Stimulated activated naive CD4-positive, alpha-beta T cell (primary cell): Measurements from ENCODE around the gene MRTFA.
"Not testable (repeated sequence)": the region's sequence is repeated elsewhere in the genome, so short reads cannot be mapped to it uniquely, and the experiment has no call there.

Source experiments
- DNase-seq, 6 experiments: peaks; one replicate each; lab custom pipeline; 2025; lab: John Stamatoyannopoulos, UW

The MRTFA gene

GRCh38 chr22:40627612-40628011 lies 8.9 kb downstream of the MRTFA start:
- DNase-seq = no peak

DNA sequence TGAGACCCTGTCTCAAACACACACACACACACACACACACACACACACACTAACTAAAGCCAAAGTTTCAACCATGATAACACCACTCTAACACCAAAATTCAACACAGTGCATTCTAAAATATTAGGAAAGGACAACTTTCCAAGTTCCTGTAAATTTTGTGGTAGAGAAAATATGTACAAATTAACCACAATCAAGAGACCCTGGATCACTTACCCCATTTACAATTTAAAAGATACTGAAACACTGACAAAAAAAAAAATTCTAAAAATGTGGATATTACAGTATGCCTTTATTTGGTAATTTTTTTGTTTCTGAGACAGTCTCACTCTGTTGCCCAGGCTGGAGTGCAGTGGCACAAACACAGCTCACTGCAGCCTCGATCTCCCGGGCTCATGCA lies 9.7 kb downstream of the MRTFA start:
- no peak for DNase-seq

GRCh38 chr22:40625794-40626193 lies 10.7 kb downstream of the MRTFA start:
- not testable (repeated sequence) for DNase-seq

GRCh38 chr22:40625281-40625680 lies 11.2 kb downstream of the MRTFA start:
- DNase-seq = not testable (repeated sequence)

DNA sequence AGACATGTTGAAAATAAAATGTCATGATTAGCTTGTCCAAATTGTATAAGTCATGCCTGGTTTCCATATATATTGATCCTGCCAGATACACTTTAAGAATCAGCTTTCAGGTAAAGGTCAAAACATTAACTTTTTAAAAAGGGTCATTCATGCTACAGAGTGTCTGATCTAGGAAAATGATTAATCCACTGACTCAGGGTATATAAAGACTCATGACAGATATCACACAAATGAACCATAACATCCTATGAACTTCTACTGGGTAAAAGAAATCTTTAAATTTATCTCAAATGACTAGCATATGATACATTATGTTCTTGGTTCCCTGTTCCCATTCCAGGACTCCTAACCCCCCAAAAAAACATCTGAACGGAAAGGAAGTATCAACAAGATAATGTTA lies 11.7 kb downstream of the MRTFA start:
- DNase-seq = no peak

- no peak for DNase-seq
Observed at GRCh38 chr22:40621309-40622151, 15.0 kb downstream of the MRTFA start.

- no peak for DNase-seq
Observed at GRCh38 chr22:40620464-40621046, 16.0 kb downstream of the MRTFA start.

DNA sequence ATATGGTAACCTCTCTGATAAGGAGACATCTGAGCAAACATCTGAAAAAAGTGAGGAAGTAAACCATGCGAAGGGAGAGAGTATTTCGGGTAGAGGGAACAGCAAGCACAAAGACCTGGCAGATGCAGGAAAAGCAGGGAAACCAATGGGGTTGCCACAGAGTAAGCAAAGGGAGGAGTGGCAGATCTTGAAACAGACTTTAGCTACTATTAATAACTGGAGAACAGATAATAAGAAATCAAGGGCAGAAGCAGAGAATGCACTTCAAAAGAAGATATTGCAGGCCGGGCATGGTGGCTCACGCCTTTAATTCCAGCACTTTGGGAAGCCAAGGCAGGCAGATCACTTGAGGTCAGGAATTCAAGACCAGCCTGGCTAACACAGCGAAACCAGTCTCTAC lies 18.1 kb downstream of the MRTFA start:
- no peak for DNase-seq

DNA sequence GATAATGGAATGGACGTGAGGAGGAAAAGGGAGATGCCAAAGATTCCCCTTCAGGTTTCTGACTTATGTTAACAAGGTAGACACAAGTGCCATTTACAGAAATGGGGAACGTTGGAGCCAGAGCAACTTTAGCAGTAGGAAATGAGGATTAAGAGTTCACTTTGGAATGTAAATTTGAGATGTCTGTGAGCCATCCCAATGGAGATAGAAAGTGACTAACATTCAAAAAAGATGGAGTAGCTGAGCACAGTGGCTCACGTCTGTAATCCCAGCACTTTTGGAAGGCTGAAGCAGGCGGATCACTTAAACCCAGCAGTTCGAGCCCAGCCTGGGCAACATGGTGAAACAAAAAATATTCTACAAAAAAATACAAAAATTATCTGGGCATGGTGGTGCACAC lies 19.9 kb downstream of the MRTFA start:
- no peak for DNase-seq

GRCh38 chr22:40613067-40613466 lies 23.5 kb downstream of the MRTFA start:
- DNase-seq = no peak

DNA sequence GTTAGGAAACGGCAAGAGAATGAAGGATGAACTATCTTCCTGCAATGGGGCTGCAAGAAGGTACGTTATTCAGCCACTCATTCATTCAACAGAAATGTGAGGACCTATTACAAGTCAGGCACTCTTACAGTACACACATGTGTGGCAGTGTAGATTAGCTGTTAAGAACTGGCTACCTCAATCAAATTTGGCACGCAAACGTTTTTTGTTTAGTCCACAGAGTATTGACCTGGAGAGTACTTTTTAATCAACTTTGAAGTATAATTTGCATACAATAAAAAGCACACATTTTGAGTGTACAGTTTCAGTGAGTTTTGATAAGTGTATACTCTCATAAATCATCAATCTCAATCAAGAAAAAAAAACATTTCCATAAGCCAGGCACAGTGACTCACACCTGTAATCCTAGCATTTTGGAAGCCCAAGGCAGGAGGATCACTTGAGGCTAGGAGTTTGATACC lies 24.2 kb downstream of the MRTFA start:
- DNase-seq = no peak

- no peak for DNase-seq
Observed at GRCh38 chr22:40611606-40612005, 24.9 kb downstream of the MRTFA start.

DNA sequence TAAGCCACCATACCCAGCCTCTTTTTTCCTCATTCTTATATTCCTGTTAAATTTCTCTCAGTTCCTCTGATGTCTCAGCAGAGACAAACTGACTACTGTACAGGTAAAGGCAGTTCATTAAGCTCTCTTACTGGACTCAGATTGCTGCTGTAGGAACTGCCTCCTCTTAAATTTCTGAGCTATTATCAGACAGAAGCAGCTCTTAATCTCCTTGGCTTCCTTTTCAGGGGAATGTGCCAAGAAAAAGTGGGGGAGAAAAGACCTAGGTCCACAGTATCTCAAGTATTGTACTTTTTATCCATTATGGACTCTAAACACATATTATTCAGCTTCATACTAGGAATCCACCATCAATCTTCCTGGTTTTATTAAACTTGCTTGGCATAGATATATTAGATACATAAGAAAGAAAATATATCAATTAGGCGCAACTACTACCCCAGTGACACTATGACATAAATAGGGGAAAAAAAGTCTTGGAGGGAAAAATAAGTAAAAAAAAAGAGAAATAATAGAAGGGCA lies 26.1 kb downstream of the MRTFA start:
- no peak for DNase-seq

DNA sequence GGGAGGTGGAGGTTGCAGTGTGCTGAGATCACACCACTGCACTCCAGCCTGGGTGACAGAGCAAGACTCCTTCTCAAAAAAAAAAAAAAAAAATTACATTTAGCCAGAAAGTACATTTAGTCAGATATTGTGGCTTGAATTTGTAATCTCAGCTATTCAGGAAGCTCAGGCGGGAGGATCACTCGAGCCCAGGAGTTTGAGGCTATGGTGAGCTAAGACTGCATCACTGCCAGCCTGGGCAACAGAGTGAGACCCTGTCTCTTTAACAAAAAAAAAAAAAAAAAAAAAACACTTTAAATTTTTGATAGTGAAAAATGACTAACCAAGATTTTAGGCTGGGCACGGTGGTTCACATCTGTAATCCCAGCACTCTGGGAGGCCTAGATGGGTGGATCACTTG lies 27.3 kb downstream of the MRTFA start:
- no peak for DNase-seq

- no peak for DNase-seq
Observed at GRCh38 chr22:40607506-40607905, 29.0 kb downstream of the MRTFA start.

DNA sequence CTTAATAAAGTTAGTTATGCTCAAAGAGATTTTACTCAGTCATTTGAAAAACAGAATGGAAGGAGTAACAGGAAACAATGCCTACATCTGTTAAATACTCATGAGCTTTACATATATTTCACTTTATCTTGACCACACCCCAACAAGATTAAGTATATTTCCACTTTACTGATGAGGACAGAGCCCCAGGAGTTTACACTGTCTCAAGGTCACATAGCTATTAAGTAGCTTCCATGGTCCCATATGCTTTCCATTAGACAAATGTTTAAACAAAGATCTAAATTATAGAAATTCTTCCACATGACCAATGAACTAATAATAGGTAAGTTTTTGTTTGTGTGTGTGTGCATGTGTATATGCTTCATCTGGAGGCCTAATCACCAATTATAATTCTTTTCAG lies 30.2 kb downstream of the MRTFA start:
- no peak for DNase-seq

DNA sequence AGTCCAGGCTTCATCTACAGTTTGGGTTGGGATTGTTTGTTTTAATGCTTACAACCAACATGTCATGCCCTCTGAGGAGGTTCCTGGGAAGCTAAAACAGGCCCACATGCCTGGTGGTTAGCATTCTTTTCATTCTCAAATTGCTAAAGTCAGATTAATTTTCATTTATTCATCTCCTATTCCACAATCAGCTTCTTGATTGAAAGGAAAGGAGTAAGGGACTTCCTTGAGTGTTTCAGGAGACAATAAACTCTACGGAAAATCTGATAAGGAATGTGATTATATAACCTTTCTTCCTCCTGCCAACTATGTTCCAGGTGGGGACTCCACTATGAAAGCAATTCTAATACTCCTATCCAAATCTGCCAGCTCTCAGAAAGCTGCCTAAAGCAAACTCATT lies 30.8 kb downstream of the MRTFA start:
- no peak for DNase-seq

- no peak for DNase-seq
Observed at GRCh38 chr22:40603088-40603605, 33.4 kb downstream of the MRTFA start.

DNA sequence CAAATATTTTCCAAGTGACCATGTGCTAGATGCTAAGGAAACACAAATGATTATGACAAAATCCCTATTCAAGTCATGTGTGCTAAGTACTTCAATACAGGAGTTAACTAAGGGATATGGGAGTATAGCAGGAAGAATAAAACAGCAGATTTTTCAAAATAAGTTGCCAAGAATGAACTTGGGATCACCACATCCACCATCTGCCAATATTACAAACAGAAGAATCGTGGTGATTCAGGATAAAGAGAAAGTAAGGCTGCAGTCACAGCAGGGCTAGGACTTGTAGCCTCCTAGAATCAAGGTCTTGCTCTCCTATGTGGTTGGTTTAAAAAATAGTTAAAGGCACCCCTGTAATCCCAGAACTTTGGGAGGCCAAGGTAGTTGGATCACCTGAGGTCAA lies 34.3 kb downstream of the MRTFA start:
- no peak for DNase-seq

DNA sequence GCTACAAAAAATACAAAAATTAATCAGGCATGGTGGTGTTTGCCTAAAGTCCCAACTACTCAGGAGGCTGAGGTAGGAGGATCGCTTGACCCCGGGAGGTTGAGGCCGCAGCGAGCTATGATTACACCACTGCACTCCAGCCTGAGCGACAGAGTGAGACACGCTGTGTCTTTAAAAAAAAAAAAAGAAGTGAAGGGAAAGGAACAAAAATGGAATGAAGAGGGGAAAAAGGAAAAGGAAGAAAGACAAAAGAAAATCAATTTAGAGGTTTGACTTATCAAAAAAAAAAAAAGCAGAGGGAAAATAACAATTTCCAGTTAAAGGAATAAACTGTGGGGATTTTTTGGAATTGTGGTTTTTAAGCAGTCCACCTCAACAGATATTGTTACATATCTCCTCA lies 36.8 kb downstream of the MRTFA start:
- DNase-seq = no peak

DNA sequence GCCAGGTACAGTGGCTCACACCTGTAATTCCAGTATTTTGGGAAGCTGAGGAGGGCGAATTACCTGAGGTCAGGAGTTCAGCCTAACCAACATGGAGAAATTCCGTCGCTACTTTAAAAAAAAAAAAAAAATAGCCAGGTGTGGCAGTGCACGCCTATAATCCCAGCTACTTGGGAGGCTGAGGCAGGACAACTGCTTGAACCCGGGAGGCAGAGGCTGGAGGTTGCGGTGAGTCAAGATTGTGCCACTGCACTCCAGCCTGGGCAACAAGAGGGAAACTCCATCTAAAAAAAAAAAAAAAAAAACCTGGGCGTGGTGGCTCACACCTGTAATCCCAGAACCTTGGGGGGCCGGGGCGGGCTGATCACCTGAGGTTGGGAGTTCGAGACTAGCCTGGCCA lies 37.8 kb downstream of the MRTFA start:
- DNase-seq = not testable (repeated sequence)

DNA sequence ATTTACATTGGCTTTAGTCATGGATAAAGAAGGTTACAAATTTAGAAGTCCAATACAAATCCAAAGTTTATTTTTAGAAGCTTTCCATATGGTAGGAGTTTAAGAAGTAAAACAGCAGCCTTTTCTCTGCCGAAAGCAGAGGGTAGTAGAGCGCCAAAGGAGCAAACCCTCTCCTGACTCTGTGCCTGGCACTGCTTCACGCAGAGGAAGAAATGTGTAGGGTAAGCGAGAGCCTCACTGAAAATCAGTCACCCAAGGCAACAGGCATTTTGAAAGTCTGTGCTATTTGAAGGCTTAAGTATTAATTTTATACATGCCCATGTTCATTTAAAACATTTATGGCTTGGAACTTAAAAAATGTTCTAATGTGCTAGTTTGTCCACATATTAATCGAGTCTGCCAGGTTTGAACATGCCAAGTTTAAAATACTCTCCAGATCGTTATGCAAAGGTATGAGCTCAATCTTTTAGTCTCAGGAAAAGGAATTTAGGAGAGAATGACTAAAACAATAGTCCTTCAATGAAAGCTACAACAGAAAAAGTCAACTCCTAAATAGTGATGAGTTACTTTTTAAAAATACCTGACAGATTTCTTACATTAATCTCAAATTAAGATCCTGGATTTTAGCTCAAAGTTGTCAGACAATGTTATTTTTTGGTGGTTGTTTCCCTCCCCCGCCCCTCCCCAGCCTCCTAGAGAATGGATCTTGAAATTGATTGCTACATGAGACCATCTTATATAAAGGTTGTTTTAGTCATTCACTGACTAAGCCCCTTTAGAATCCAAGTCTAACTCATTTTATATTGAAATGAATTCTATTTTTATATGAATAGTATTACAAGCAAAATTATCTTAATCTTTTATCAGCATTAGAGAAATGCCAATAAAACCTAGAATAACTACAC lies 38.7 kb downstream of the MRTFA start:
- DNase-seq = no peak
